Ovary (tissue), 9 donors: ENCODE measurements around the gene LAMP2. TPM values are rescaled to one million over a fixed set of nuclear protein-coding genes. Genes with fewer than 3 reads are reported as not detected.

Experiments used
- DNase-seq, 5 donors: peaks; one replicate each; pipeline ENCODE4 v3.0.0-alpha.2; 2019 to 2020
- H3K27ac ChIP-seq, 2 donors: fragments of 200-600 bp; one replicate each; pipeline versions ENCODE4 v1.5.1 to v1.8.0; 2019 to 2022
- H3K27me3 ChIP-seq: fragments of 200-600 bp; one replicate; pipeline ENCODE4 v1.8.0; 2022
- H3K36me3 ChIP-seq: fragments of 200-600 bp; sonication (generic); one replicate; pipeline ENCODE4 v1.5.1; 2019
- H3K4me1 ChIP-seq: one replicate; pipeline ENCODE4 v1.8.1; 2013; ENCODE audit warnings: mild to moderate bottlenecking, moderate library complexity; ENCODE audit not compliant: insufficient read depth
- H3K4me3 ChIP-seq: fragments of 200-600 bp; sonication (generic); one replicate; pipeline ENCODE4 v1.5.1; 2017
- H3K9me3 ChIP-seq, 2 donors: fragments of 200-600 bp in 1 of 2; sonication (generic) in 1 of 2; one replicate each; pipeline versions ENCODE4 v1.5.1 to v1.8.1; 2013 to 2019; ENCODE audit warnings: mild to moderate bottlenecking in 1 of 2, moderate library complexity in 1 of 2
- CTCF ChIP-seq, 3 donors: fragments of 450-650 bp in 2 of 3; fragments of 200-600 bp in 1 of 3; IDR thresholded peaks; one replicate each; pipeline versions ENCODE4 v1.5.1 to v1.8.0; 2016 to 2022; ENCODE audit warnings: antibody characterized with exemption in 3 of 3, mild to moderate bottlenecking in 1 of 3
- EP300 ChIP-seq: sonication (generic); formaldehyde crosslinking; IDR thresholded peaks from one replicate; pipeline ENCODE4 v1.6.1; 2017; ENCODE audit warnings: antibody characterized with exemption
- POLR2A ChIP-seq: fragments of 450-650 bp; IDR thresholded peaks from one replicate; pipeline ENCODE4 v1.6.1; 2017; ENCODE audit warnings: antibody characterized with exemption, mild to moderate bottlenecking, moderate library complexity
- WGBS, 3 donors: extraction: QIAGEN DNeasy Blood & Tissue Kit in 1 of 3; methylation state at CpG; one replicate each; pipeline versions ENCODE4 v1.1.5 to v1.1.7; 2013 to 2017; 5-methylcytosine and 5-hydroxymethylcytosine counted together
- intact Hi-C, 4 donors: fragments of 100-400 bp; cut with DNase I; formaldehyde crosslinking; loops; one replicate each; pipeline versions ENCODE4 v1.11.0 to v1.15.1; 2022 to 2023
- polyA plus RNA-seq, 2 donors: library from polyadenylated mRNA; stranded (reverse); fragments of 200-250 nt in 1 of 2; fragments of 350-450 nt in 1 of 2; fragmentation: Illumina TruSeq in 1 of 2; extraction: RNeasy Lipid Tissue Mini Kit (QIAGEN cat#74804) in 1 of 2; gene quantifications; one replicate each; pipeline ENCODE4 v1.2.3, GENCODE V29; 2013 to 2014
- small RNA-seq: library from RNA; depleted of rRNA; stranded (forward); fragments of <200 nt; gene quantifications from one replicate; pipeline ENCODE3, GENCODE V24; 2016
- total RNA-seq, 7 donors: library from RNA; depleted of rRNA in 2 of 7; stranded (reverse); fragments of >200 nt in 2 of 7; fragmentation: NEBNext Ultra II Directional in 3 of 7; extraction: Animal tissue kit (Norgen Biotek cat#: 25700) in 3 of 7; gene quantifications; one replicate each; pipeline versions ENCODE4 v1.1.0 to v1.2.4, GENCODE V29; 2016 to 2023
- donor health status: DM: no; HTN: no; CAD: no; lungs with moderate emphysema.
- donor health status: DM: no; HTN: no; CAD: no.
- donor health status: Bipolar disorder and iron deficiency.
- donor health status: DM: yes; HTN: yes; CAD: no.
- donor health status: DM: no; HTN: no; CAD: no.
- donor health status: DM: yes; HTN: yes; CAD: no.

Gene LAMP2
- total and polyA plus RNA-seq, 9 donors = 55.2 to 170 (median 87.3) TPM

DNA sequence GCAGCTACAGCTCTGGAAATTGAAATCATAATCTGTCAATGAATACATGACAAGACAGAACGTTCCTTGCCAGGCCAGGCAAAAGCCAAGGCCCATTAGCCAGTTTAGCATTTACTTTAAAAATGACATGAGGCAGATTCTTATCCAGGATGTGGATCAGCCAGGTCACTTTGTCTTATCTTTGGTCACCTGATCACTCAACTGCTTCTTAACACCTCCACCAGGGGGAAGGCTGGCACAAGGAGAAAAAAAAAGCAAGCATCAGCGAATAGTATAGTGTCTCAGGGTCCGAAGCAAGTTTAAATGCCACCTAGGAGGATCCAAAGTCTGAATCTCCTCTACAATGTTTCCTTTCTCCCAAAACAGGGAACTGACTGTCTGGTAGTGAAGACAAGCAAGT lies 88.4 kb downstream of the LAMP2 start:
- H3K4me3 ChIP-seq = no peak overlapping the region
- no peak for DNase-seq
- TF ChIP-seq EP300 = no peak
- TF ChIP-seq CTCF (IDR thresholded peaks at IDR 0.05) = no peak
- no peak for TF ChIP-seq POLR2A
- H3K36me3 ChIP-seq = no peaks in the 10 kb centered on the region
- H3K27me3 ChIP-seq = no peaks in the 10 kb centered on the region
- intact Hi-C loops = no loop called here
- H3K9me3 ChIP-seq = no peaks in the 10 kb centered on the region
- no peaks in the 10 kb centered on the region for H3K4me1 ChIP-seq
- 38 to 43% (median 42%) methylated on average over 3 of the region's 3 CpGs for WGBS, 3 donors
- H3K27ac ChIP-seq = no peak overlapping the region

GRCh38 chrX:120379937-120380681 lies 89.0 kb downstream of the LAMP2 start:
- Histone ChIP-seq H3K4me3 (no peak overlapping the region), H3K4me1 (no peaks in the 10 kb centered on the region), H3K27ac (no peak overlapping the region), H3K9me3 (no peaks in the 10 kb centered on the region), H3K27me3 (no peaks in the 10 kb centered on the region), H3K36me3 (no peaks in the 10 kb centered on the region)
- 52 to 62% (median 59%) methylated on average over 6 of the region's 6 CpGs for WGBS, 3 donors
- DNase-seq = no peak
- TF ChIP-seq POLR2A (no peak), EP300 (no peak), CTCF (IDR thresholded peaks at IDR 0.05) (no peak)
- intact Hi-C loops = no loop called here

- H3K27me3 ChIP-seq = no peaks in the 10 kb centered on the region
- WGBS, 3 donors = 89 to 92% (median 90%) methylated on average over 5 of the region's 5 CpGs
- H3K4me1 ChIP-seq = no peaks in the 10 kb centered on the region
- H3K4me3 ChIP-seq = no peak overlapping the region
- no peak overlapping the region for H3K27ac ChIP-seq
- H3K9me3 ChIP-seq = no peaks in the 10 kb centered on the region
- no peaks in the 10 kb centered on the region for H3K36me3 ChIP-seq
- no peak for TF ChIP-seq CTCF (IDR thresholded peaks at IDR 0.05)
- TF ChIP-seq POLR2A = no peak
- no peak for TF ChIP-seq EP300
- no peak for DNase-seq
- intact Hi-C loops = no loop called here
Observed at GRCh38 chrX:120378570-120378969, 90.5 kb downstream of the LAMP2 start.

Small RNAs within 50 kb of the gene (small RNA-seq; reads per million reads assigned to genes)
- gene RNU7-37P = not detected

Other genes with a start within 250 kb of the LAMP2 start
- gene ZBTB33, start 218.5 kb downstream of the LAMP2 start, total RNA-seq = 10 to 100 TPM; 14.2 to 20.0 (median 15.1) TPM
- gene ZBTB33, start 218.5 kb downstream of the LAMP2 start, polyA plus RNA-seq = 10 to 100 TPM in 1 of 2 donors, 1 to 10 TPM in 1; 6.6 to 10.7 TPM
- gene TMEM255A, start 157.8 kb downstream of the LAMP2 start, total RNA-seq = 10 to 100 TPM in 5 of 7 donors, 1 to 10 TPM in 2; 6.7 to 22.5 (median 16.3) TPM
- gene TMEM255A, start 157.8 kb downstream of the LAMP2 start, polyA plus RNA-seq = 10 to 100 TPM; 14.2 to 25.2 TPM
- gene ATP1B4, start 107.2 kb downstream of the LAMP2 start, total RNA-seq = not detected
- not detected for gene ATP1B4, start 107.2 kb downstream of the LAMP2 start, polyA plus RNA-seq
- gene CUL4B, start 91.7 kb upstream of the LAMP2 start, total RNA-seq = 10 to 100 TPM; 36.1 to 64.9 (median 47.6) TPM
- gene CUL4B, start 91.7 kb upstream of the LAMP2 start, polyA plus RNA-seq = 10 to 100 TPM; 26.2 to 67.8 TPM
- 10 to 100 TPM; 11.8 to 22.9 (median 20.6) TPM for gene MCTS1, start 134.8 kb upstream of the LAMP2 start, total RNA-seq
- 10 to 100 TPM; 18.4 to 46.9 TPM for gene MCTS1, start 134.8 kb upstream of the LAMP2 start, polyA plus RNA-seq
- gene C1GALT1C1, start 160.8 kb upstream of the LAMP2 start, total RNA-seq = 10 to 100 TPM; 11.4 to 28.0 (median 15.5) TPM
- gene C1GALT1C1, start 160.8 kb upstream of the LAMP2 start, polyA plus RNA-seq = 10 to 100 TPM; 12.4 to 31.6 TPM